HG03025 (cell line): ENCODE data around the gene SLC1A6.
"Not testable (repeated sequence)": the region's sequence is repeated elsewhere in the genome, so short reads cannot be mapped to it uniquely, and the experiment has no call there.

Experiments used
- ATAC-seq: cut with Tn5 transposase; IDR thresholded peaks from one replicate; pipeline ENCODE4 v1.9.1; 2021; ENCODE audit warnings: mild to moderate bottlenecking, moderate library complexity; ENCODE audit not compliant: unreplicated experiment, low FRiP score

Gene SLC1A6

GRCh38 chr19:14979476-14980255 lies at the start of gene SLC1A6:
Gene SLC1A6, minus strand, starts transcription at chr19:14979864. Its CDS starts 6,954 bp downstream, at chr19:14972910.
- no peak for ATAC-seq

GRCh38 chr19:15028490-15028889 lies 48.8 kb upstream of the SLC1A6 start:
- no peak for ATAC-seq

GRCh38 chr19:15025217-15025616 lies 45.6 kb upstream of the SLC1A6 start:
- no peak for ATAC-seq

GRCh38 chr19:15022752-15023151 lies 43.1 kb upstream of the SLC1A6 start:
- no peak for ATAC-seq

- no peak for ATAC-seq
These were observed 41.8 kb upstream of the SLC1A6 start for GRCh38 chr19:15021286-15022007.

- ATAC-seq = not testable (repeated sequence)
These were observed 39.2 kb upstream of the SLC1A6 start for GRCh38 chr19:15018836-15019235.

- no peak for ATAC-seq
These were observed 36.4 kb upstream of the SLC1A6 start for GRCh38 chr19:15015946-15016542.

- ATAC-seq = no peak
These were observed 34.9 kb upstream of the SLC1A6 start for GRCh38 chr19:15014579-15014978.

- no peak for ATAC-seq
These were observed 31.0 kb upstream of the SLC1A6 start for GRCh38 chr19:15010501-15011300.

GRCh38 chr19:15008308-15008707 lies 28.6 kb upstream of the SLC1A6 start:
- no peak for ATAC-seq

- ATAC-seq = no peak
These were observed 18.3 kb upstream of the SLC1A6 start for GRCh38 chr19:14997981-14998380.

GRCh38 chr19:14992780-14993179 lies 13.1 kb upstream of the SLC1A6 start:
- ATAC-seq = no peak

GRCh38 chr19:14985133-14985532 lies 5.5 kb upstream of the SLC1A6 start:
- ATAC-seq = no peak

GRCh38 chr19:14978161-14978776 lies 1.4 kb downstream of the SLC1A6 start:
- no peak for ATAC-seq

GRCh38 chr19:14977128-14977527 lies 2.5 kb downstream of the SLC1A6 start:
- ATAC-seq = no peak

GRCh38 chr19:14974488-14974887 lies 5.2 kb downstream of the SLC1A6 start:
- ATAC-seq = no peak

GRCh38 chr19:14972676-14973075 lies 7.0 kb downstream of the SLC1A6 start:
- no peak for ATAC-seq

GRCh38 chr19:14971474-14971873 lies 8.2 kb downstream of the SLC1A6 start:
- ATAC-seq = no peak

- ATAC-seq = no peak
These were observed 11.4 kb downstream of the SLC1A6 start for GRCh38 chr19:14968247-14968646.

- no peak for ATAC-seq
These were observed 17.5 kb downstream of the SLC1A6 start for GRCh38 chr19:14961956-14962685.
